GM12878 (cell line): ENCODE measurements around the gene RAMACL.

Experiments
- ESRRA ChIP-seq: IDR thresholded peaks from 2 replicates; pipeline ENCODE4 v1.6.1; 2012; ENCODE audit warnings: mild to moderate bottlenecking, low read length, improper control_type of control experiment
- TF ChIP-seq, protein P1 (sequence below): IDR thresholded peaks from 2 replicates; pipeline ENCODE4 v1.6.1; 2011; ENCODE audit warnings: mild to moderate bottlenecking, low read depth, low read length, moderate library complexity; ENCODE audit not compliant: insufficient replicate concordance

DNA sequence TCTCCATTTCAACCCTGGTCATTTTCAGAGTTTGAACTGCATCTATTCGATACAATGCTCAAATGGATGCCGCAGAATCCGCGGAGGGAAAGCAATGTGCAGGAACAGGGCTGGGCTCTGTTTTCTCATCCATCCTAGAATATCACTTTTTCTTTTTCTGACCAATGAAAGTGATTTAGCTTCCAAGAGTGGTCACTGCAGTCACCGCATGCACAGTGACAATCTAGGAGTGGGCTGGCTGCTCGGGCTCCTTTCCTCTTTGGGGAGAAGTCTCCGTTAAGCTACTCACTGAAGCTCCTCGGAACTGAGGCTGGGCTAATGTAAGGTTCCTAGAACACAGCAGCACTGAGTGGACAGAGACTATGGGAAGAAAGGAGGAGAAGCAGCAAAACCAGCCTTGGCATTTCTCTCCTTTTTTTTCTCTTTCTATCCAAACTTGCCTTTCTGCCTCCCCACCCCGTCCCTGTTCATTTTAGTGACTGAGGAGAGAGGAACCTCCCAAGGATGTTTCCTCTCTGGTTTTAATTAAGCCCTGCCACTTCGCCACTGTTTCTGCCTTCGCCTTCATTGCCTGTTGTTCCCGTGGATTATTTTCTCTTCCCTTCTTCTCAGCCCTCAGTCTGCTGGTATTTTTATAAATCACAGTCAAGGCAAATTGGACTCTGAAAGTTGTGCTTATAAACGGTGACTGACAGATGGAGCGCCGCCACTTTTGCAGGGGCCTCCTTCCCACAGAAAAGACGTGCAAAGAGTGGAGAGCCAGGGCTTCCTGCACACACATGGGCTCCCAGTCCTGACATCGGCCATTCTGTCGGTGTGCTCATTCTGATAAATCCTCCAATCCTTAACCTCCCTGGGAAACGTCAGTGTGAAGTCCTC, 41.1 kb downstream of the RAMACL start:
- TF ChIP-seq, protein P1, sequence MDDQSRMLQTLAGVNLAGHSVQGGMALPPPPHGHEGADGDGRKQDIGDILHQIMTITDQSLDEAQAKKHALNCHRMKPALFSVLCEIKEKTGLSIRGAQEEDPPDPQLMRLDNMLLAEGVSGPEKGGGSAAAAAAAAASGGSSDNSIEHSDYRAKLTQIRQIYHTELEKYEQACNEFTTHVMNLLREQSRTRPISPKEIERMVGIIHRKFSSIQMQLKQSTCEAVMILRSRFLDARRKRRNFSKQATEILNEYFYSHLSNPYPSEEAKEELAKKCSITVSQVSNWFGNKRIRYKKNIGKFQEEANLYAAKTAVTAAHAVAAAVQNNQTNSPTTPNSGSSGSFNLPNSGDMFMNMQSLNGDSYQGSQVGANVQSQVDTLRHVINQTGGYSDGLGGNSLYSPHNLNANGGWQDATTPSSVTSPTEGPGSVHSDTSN: no peak
- no peak for TF ChIP-seq ESRRA
